GM19463 (cell line): ENCODE data around the gene MYO10.
"Not testable (repeated sequence)": the region's sequence is repeated elsewhere in the genome, so short reads cannot be mapped to it uniquely, and the experiment has no call there.

ENCODE experiments used
- ATAC-seq: cut with Tn5 transposase; IDR thresholded peaks from one replicate; pipeline ENCODE4 v1.9.1; 2021; ENCODE audit warnings: mild to moderate bottlenecking, moderate library complexity; ENCODE audit not compliant: unreplicated experiment

The MYO10 gene

DNA sequence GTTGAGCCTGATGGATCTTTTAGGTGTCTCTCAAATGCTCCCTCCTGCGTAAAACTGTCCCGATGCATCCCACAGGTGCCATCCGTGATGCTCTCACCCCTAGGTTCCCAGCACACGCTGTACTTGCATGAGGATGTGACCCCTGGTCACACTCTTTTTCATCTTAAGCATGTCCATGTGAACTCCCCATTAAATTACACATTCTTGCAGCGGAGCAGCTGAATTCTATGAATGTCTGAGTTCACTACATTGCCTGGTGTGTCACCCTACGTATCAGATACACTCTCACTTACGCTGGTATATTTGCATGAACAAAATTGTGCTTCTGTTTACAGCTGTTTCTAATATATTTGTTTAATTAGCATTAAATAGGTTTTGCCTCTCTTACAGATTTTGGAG lies 214.0 kb downstream of the MYO10 start:
- no peak for ATAC-seq

DNA sequence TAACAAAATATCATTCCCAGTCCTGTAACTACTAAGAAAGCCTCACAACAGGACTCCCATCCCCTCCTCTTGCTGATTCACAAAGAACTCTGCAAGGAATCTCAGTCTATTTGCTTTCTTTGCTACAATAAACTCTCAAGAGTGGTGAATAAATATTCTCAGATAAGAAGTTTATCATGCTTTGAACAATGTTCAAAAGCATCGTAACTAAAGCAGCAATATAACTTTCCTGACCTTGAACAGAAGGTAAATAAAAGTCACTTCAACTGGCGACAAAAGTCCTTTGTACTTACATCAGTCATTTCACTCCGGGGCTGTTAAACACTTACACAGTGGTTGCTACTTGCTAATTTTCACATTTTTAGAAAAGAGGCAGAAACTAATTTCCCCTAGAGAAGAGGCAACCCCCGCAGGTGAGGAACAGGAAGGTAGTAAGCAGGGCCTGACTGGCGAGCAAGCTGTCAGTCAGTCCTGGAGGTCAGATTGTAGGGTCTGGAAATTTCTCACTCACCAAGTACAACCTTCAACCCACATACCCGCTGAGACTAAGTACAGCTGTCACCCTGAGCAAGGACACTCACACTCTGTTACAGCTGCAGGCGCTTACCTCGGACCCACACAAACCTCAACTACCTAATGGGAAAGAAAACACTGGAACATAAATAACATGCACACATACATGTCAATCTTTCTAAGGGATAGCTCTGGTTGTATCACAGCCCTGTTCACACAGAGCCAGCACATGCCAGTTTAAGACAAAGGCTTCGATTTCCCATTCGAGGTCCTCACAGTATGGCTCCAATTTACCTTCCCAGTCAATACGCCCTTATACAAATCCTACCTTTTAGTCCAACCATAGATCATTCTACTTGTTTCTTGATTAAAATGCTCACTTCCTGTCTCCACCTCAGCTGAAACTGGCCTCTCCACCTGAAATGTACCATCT lies 214.7 kb downstream of the MYO10 start:
- no peak for ATAC-seq

DNA sequence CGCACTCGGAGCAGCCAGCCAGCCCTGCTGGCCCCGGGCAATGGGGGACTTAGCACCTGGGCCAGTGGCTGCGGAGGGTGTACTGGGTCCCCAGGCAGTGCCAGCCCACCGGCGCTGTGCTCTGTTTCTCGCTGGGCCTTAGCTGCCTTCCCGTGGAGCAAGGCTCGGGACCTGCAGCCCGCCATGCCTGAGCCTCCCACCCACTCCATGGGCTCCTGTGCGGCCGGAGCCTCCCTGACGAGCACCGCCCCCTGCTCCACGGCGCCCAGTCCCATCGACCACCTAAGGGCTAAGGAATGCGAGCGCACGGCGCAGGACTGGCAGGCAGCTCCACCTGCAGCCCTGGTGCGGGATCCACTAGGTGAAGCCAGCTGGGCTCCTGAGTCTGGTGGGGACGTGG lies 218.1 kb downstream of the MYO10 start:
- ATAC-seq, result not testable (repeated sequence)

DNA sequence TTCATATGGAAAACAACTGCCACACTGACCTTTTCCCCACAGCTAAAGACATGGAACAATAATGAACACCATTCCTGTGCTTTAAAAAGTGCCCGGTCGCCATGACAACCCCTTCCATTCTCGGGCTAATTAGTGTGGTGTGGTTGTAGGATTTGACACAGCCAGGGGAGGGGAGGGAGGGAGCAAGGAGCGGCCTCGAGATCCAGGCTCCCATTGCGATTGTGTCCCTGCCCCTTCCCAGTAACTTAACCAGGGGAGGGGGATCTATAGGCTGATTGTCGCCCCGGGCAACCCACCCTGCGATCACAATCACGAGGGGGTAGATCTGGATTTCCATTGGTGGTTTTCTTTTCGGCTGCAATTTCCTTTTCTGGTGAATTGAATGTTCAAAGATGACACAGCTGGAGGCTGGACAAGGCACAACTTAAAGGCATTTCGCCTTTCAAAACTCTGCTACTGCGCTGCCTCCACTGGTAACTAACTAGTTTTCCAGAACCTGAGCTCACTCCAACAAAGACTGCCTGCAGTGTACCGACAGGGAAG lies 222.6 kb downstream of the MYO10 start:
- no peak for ATAC-seq

DNA sequence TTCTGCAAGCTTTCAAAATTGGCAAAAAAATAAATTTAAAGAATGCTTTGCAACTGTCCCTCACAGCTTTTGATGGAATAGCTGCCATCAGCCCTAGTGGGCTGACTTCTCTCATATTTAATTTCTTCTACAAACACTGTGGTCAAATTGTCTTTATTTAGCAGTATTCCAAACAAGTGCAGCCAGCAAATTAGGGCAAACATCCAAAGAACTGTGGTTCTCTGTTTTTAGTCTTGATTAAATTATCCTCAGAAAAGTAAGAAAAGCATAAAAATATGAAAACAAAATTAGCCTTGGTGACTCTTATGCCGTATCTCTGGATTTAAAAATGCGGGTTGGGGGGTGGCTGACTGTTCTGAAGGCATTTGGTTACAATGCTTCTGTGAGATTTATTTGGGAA lies 223.5 kb downstream of the MYO10 start:
- ATAC-seq, result no peak

DNA sequence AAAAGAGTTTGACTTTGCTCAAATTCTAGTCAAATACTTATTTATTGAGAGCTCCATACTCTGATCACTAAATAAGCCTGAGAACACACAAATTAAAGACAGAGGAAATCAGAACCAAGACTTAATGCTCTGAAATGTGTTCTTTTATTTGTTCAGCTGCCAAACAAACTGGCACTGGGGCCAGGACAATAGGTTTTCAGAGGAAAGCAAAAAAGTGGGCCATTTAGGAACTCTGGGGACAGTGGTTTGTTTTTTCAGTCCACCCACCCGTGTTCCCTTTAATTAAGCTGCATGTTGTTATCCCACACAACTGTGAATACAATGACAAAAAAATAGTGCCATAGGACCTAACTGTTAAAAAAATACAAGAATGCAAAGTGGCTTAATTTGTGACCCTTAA lies 223.9 kb downstream of the MYO10 start:
- ATAC-seq, result no peak

DNA sequence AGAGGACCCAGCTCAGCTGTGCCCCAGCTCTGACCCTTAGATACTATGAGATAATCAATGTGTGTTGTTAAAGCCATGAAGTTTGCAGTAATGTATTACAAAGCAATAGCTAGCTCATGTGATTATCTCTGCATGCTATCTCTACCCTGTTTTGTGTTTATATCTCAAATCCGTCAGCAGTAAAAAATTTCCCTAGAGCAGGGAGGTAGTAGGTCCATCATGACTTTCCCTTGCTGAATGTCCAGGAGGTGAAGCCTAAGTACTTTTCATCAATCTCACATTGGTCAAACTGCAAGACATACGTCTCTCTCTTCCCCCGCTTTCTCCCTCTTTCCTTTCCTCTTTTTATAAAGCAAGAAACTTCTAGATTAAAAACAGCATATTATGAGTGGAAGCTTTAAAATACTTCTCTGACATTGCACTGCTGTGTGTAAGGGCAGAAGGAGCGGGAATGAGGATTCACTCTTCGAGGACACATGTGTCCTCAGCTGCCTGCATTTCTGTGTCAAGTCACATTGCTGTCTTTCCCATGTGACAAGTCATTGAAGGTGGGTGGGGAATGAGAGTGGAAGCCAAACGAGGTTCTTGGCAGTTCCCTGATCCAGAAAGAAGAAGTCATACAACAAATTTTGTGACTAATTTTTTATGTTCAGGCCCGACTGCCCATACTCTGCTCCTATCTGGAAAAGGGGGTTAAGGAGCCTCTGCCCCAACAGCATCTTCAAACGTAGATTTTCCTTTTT lies 226.2 kb downstream of the MYO10 start:
- no peak for ATAC-seq

DNA sequence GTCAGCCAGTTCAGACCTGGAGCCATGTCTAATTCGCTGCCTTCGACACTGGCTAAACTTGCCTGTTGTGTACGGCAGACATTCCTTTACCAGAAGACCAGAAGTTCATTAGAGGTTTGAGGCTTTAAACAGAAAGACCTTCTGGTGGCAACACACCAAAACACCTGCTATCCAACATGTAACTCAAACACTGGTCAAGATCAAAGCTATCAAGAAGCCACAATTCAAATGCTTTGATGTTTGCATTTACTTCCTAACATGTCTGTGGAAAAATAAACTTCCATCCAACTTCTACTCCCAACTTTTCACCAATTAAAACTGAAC lies 228.3 kb downstream of the MYO10 start:
- no peak for ATAC-seq

DNA sequence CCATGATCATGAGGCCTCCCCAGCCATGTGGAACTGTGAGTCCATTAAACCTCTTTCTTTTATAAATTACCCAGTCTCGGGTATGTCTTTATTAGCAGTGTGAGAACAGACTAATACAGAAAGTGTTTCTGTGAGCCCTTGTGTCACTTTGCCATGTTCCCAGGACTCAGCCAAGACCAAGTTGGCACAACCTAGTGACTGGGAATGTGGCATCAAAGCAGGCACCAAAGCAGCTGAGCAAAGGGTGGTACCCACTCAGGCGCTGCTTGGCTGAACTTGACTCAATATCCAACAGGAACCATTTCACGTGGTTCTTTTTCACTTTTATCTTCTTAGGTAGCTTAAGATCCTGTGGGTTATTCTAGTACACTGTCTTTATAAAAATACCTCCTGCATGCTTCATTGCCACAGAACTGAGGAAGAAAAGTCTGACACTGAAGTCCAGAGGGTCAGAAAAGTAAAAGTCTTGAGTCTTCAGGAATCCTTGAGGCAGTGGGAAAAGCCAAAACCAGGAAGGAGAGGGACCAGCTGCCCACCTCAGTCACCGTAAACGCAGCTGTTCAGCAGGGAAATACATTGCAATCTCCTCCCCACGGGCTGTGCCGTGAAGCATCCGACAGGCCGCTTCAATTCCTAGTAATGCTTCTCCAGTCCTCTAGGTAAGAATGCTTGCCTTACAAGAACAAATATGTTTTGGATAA lies 228.8 kb downstream of the MYO10 start:
- ATAC-seq, result no peak

DNA sequence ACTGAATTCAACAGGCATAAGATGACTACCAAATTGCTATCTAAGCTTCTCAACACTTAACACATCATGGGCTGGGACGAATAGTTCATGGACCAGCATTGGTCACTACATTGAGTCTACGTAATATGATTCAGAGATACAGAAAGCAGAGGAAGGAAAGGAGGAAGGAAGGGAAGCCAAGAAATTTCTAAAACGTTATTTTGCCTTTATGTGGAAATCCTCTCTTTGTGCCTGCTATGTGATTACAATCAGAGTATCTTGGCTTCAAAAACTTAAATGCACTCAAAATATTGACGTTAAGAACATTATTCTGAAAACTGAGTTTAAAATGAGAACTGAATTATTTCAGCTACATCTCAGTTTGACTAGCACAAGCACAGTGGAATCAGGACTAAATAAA lies 231.1 kb downstream of the MYO10 start:
- ATAC-seq, result no peak

DNA sequence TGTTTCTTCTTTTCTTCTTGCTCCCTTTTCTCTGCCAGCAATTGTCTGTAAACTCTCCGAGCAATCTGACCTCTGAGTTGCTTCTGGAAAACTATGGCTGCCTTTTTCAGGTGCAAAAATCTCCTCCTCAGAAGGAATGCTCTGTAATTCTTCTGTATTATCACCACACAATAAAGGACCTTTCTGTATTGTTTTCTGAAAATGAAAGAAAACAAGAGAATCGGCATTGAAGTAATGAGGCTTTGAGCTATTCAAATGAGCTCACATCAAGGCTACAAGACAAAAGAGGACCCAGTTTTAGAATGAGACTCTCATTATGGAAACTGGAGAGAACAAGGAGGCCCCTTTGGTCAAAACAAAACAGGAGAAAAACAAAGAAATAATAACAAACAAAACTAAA lies 233.1 kb downstream of the MYO10 start:
- ATAC-seq, result no peak

DNA sequence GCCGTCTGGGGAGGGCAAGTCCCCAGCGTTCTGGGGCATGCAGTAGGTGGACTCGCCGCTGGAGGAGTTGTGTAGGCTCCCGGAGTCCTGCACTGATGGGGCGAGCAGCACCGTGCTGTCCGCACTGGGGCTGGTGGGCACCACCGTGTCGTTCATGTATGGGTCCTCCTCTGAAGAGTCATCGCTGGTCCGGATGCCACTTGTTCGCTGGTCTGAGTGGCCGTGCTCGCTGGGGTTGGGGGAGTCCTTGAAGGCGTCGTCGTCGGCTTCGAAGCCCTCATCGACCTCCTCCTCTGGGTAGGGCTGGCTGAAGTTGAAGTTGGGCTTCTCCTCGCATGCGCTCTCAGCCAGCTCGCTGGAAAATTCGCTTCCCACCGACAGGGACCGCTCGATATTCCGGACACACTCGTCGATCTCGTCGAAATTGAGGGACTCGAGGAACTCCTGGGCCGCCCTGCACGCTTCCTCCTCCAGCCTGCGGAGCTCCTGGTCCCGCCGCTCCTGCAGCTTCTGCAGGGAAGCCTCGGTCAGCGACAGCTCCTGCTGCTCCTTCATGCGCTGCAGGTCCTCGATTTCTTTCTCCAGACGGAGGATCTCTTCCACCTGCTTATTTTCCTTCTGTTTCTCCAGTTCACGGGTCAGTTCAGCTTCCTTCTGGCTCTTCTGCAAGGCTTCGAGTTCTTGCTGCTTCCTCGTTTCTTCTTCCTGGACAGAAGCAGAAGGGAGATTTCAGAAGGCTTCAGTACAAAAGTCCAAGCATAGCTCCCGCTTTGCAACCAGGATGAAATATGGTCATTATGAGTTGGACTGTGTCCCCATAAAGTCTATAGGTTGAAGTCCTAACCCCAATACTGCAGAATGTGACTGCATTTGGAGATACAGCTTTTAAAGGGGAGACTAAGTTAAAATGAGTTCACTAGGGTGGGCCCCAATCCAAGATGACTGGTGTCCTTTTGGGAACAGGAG lies 234.7 kb downstream of the MYO10 start:
- no peak for ATAC-seq

DNA sequence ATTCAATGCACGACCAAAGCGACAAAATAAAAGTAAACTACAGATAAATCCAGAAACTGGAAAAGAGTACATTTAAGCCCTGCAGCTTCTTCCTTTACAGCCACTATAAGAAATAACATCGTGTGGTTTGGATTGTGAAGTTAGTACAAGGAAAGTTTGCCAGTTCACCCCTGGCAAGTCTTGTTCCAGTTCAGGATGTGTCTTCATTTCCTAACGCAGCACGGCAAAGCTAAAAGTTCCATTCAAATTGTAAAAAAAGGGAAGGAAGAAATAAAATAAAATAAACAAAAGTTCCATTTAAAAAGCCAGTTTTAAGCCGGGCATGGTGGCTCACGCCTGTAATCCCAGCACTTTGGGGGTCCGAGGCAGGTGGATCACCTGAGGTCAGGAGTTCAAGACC lies 236.0 kb downstream of the MYO10 start:
- ATAC-seq, result no peak

DNA sequence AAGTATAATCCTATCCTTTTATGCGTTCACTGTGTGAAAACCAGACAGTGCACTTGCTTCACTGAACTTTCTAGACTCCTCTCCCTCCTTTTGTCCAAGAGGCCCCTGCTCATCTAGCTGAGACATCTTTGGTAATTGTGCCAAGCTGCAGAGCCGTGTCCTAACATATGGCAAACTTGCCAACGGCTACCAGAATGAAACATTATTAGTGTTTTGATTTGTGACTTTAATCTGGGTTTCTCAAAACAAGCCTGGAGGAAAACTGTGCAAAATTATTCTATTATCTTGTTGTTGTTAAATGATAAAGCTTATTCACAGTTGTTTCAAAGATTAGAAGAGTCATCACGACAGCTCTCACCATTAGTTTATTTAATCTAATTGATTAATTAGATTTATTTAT lies 240.3 kb downstream of the MYO10 start:
- ATAC-seq, result no peak

DNA sequence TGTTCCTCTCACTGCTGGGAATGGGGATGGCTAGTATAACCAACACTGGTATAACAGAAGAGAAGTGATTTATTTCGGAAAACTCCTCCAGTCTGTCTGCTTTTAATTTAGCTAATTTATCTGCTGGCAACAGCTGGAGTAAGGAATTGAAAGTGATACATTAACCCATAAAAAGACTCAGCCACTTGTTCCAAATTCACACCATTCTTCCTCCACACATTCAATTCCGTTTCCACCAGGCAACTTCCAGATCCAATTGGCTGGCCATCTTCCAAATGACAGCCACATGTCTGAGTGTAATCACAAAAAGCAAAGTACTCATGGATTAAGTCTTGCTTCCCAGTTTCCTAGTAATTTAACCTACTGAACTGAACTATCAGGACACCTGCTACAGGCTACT lies 242.2 kb downstream of the MYO10 start:
- no peak for ATAC-seq

DNA sequence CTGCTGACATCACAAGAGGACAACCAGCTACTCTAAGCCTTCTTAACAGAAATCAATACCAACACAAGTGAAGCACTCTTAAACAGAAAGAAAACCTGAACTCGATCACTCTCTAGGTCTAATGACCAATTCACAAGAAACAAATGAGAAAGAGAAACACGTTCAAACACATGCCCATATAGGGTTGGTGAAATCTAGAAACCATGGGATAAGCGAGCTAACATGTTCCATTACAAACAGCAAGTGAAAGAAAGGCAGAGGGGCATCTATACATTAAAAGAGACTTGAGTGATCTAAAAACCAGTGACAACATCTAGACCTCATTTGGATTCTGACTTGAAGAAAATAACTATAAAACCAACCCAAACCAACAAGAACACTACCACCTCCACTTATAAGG lies 244.4 kb downstream of the MYO10 start:
- no peak for ATAC-seq

DNA sequence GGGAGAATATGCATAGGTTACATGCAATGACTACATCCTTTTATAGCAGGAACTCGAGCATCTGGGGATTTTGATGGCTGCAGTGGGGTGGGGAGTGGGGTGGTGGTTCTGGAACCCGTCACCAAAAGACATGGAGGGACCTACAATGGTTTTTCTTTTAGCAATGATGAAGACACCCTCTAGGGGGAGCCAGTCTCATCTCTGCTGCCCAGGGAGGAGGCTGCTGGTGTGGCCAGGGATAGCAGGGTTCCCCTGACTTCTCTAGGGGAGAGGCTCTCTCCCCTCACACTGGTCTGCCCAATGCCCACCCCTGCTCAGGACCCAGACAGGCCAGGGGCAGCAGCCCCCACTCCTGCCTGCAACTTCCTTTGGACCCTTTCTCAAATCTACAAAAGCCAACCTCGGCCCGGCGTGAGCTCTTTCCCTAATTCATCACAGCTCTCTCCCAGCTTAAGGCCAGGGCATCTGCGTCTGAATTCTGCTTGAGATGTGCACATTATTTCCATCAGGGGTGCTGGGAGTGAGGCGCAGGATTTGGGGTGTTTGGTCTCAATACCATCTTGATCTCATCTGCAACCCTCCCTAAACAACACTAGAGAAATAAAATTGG lies 245.7 kb downstream of the MYO10 start:
- ATAC-seq, result no peak

DNA sequence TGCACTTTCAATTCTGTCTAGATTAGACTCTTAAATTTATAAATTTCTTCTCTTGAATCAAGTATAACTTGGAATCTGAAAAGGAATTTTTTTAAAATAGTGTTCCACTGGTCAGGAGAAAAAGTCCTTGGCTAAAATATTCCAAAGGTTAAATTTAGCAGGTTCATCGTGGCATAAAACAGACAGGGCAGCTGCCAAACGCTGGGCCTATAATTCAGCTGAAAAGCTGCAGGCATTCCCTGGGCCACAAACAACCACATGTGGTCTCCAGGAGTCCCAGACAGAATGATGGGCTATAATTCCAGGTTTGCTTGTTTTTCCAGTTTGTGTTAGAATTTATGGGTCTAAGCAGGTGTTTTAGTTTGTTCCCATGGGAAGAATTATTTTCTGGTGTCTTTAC lies 248.2 kb downstream of the MYO10 start:
- no peak for ATAC-seq

DNA sequence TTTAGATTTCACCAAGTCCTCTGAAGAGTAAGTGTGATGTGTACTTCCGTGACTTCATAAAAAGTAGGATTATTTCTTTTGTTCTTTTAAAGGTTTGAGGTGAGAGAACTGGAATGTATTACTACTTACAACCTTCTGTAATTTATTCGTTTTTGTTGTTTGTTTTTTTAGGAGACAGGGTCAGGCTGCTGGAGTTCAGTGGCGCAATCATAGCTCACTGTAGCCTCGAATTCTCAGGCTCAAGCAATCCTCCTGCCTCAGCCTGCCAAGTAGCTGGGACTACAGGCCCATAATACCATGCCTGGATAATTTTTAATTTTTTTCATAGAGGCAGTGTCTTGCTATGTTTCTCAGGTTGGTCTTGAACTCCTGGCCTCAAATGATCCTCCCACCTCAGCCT lies 251.0 kb downstream of the MYO10 start:
- ATAC-seq, result no peak

DNA sequence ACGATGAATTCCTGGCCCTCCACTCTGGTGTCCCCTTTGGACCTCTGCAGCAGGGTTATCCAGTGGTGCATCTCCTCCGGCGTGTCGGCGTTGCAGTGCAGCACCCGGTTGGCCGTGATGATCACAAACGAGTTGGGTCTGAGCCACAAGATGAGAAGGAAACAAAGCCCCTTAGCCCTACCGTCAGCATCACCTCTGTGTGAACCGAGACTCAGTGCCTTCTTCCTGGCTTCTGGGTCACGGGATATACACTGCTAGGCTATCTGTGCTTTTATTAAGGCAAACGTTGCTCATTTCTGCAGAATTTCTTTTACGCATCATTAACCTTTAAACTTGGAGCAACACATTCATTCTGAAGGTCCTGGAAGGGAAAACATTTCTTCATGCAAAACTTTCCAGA lies 254.2 kb downstream of the MYO10 start:
- ATAC-seq, result no peak
